Activated naive CD4-positive, alpha-beta T cell treated with anti-CD3 and anti-CD28 coated beads, Interleukin-2, amount 10 ng/mL, durations not matched to agents 7 days and 5 days (primary cell): Measurements from ENCODE around the gene SEMA3B.

Experiments
- CTCF ChIA-PET: fragments of 350-600 bp; sonication (Branson Sonifier 250); formaldehyde crosslinking; loops from one replicate; lab custom pipeline; 2021; ENCODE audit warnings: antibody characterized with exemption; lab: Charles Lee
- DNase-seq: peaks from one replicate; pipeline ENCODE4 v3.0.0-alpha.2; 2020
- H3K27ac Mint-ChIP-seq: one replicate; pipeline ENCODE4 v1.8.0; 2021; ENCODE audit warnings: mild to moderate bottlenecking, moderate library complexity, mixed read lengths
- H3K27me3 Mint-ChIP-seq: one replicate; pipeline ENCODE4 v1.8.0; 2021; ENCODE audit warnings: mild to moderate bottlenecking, mixed read lengths
- H3K36me3 Mint-ChIP-seq: one replicate; pipeline ENCODE4 v1.8.0; 2021; ENCODE audit warnings: mixed read lengths
- H3K4me1 Mint-ChIP-seq: one replicate; pipeline ENCODE4 v1.8.0; 2021; ENCODE audit warnings: mixed read lengths
- H3K4me3 Mint-ChIP-seq: one replicate; pipeline ENCODE4 v1.8.0; 2021; ENCODE audit warnings: mild to moderate bottlenecking, moderate library complexity, mixed read lengths
- H3K9me3 Mint-ChIP-seq: one replicate; pipeline ENCODE4 v1.8.0; 2021; ENCODE audit warnings: mixed read lengths

The SEMA3B gene

DNA sequence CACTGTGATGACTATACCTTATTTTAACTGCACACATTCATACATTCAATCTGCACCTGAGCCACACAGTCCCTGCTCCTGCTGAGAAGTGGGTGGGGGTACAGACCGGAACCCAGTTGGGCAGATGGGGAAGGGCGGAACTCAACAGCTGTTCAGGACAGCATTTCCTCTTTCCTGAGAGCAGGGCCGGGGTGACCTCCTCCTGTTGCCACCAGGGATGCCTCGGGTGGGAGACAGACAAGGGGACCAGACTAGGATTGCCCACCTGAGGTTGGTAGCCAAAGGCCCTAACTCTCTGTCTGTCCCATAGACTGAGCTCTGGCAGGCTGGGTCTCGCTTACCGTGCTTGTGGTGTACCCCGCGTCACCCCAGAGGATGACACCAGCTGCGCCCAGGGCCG is 49.7 kb downstream of the SEMA3B start:
- H3K36me3 Mint-ChIP-seq: peaks cover 6% of the 10 kb centered on the region
- H3K4me3 Mint-ChIP-seq: no peak overlapping the region
- H3K27me3 Mint-ChIP-seq: no peaks in the 10 kb centered on the region
- no peak overlapping the region for H3K27ac Mint-ChIP-seq
- CTCF ChIA-PET: interaction anchor here (0.8 to 1.7 kb wide), 3 partner anchors 10 to 43 kb away, joined by 3 to 5 read pairs (median 3); partner anchors contain the start of gene TUSC2
- peak; percentile 18 for DNase-seq
- peaks cover 45% of the 10 kb centered on the region for H3K4me1 Mint-ChIP-seq
- no peaks in the 10 kb centered on the region for H3K9me3 Mint-ChIP-seq

DNA sequence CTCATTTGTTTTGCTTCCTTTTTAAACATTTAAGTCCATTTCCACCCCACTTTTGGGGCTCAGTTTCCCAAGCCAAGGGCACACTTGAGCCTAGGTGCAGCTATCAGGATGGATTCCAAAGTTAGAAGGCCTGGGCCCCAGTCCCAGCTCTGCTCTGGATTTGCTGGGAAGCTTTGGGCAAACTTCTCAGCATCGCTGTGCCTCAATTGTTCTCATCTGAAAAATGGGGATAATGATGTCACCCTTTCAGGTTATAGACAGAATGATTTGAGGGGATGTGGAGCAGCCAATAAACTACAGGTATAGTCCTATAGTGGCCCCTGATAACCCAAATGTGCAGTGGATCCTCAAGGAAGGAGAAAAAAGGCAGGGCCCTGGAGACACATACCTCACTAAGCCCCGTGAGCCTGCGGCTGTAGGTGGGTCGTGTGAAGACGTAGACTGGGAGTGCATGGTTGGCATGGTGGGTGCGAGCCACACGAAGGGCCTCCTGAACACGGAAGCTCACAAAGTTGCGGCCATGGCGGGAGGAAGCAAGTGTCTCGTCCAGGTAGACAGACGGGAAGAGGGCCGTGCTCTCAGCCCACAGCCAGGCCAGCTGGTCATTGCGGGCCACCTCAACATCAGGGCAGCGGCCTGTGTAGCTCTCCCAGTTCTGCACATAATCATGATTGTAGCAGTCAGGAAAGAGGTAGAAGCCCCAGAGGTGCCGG is 50.4 kb downstream of the SEMA3B start:
- H3K4me1 Mint-ChIP-seq: peaks cover 45% of the 10 kb centered on the region
- peak; percentile 18 for DNase-seq
- H3K27ac Mint-ChIP-seq: no peak overlapping the region
- no peaks in the 10 kb centered on the region for H3K9me3 Mint-ChIP-seq
- peak overlapping the region; percentile 94 for H3K4me3 Mint-ChIP-seq
- CTCF ChIA-PET: interaction anchor here (0.8 to 1.7 kb wide), 4 partner anchors 9 to 73 kb away, joined by 3 to 5 read pairs (median 4); partner anchors contain the start of gene TUSC2
- peaks cover 6% of the 10 kb centered on the region for H3K36me3 Mint-ChIP-seq
- H3K27me3 Mint-ChIP-seq: no peaks in the 10 kb centered on the region

DNA sequence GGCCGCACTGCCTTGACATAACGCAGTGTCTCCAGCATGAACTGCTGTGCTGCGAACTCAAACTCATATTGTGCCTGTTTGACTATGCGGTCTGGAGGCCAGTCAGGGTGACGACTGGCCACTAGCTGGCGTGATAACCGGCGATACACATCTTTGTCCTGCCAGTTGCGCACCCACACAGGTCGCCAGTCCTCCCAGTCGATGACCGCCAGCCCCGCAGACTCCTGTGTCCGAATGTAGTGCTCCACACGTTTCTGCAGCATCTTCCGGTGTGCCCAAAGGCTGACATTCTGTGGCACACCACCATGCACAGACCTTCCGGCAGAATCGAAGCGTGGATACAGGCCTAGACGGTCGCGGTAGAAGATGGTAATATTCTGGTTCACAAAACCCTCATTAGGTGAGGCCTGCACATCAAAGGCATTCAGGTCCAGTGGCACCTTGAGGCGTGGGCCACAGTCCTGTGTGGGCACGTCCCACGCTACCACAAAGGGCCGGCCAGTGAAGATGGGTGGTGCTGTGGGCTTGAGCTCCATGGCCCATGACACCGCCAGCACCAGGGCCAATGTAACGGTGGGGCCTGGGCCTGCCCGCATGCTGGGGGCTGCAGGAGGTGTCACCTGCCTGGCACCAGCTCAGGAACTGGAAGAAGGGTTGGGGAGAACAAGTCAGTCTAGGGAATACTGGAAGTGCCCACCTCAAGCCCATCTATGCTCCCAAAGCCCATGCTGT is 51.1 kb downstream of the SEMA3B start:
- H3K4me3 Mint-ChIP-seq: peak overlapping the region; percentile 94
- peaks cover 6% of the 10 kb centered on the region for H3K36me3 Mint-ChIP-seq
- H3K27ac Mint-ChIP-seq: no peak overlapping the region
- H3K4me1 Mint-ChIP-seq: peaks cover 51% of the 10 kb centered on the region
- H3K27me3 Mint-ChIP-seq: no peaks in the 10 kb centered on the region
- CTCF ChIA-PET: interaction anchor here (1.0 to 1.7 kb wide), 3 partner anchors 8 to 92 kb away, joined by 3 to 5 read pairs (median 4); partner anchors contain the start of gene TUSC2
- no peaks in the 10 kb centered on the region for H3K9me3 Mint-ChIP-seq
- DNase-seq: peak; percentile 21

DNA sequence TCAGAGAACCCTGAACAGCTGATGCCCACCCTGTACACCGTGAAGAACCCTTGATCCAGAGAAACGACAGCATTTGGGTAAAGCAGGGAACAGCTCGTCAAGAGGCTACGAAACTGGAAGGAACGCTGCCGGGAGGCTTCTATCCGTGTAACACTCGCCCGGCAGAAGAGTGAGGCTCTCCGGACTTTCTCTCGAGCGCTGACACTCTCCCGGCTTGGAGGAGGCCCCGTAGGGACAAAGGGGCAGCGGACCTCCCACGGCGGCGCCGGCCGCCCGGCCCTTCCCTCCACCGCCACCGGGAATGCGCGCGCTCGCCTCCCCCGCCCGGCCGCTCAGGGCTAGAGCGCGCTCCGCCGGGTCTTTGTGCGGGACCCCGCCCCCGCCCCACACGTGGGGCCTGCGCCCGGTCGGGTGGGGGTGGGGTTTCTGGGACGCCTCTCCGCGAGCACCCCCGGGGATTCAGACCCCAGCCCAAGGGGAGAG is 51.9 kb downstream of the SEMA3B start:
- Mint-ChIP-seq H3K27ac (peak overlapping the region; percentile 86), H3K36me3 (peaks cover 8% of the 10 kb centered on the region), H3K9me3 (no peaks in the 10 kb centered on the region), H3K4me1 (peaks cover 47% of the 10 kb centered on the region), H3K4me3 (peak overlapping the region; percentile 94), H3K27me3 (no peaks in the 10 kb centered on the region)
- DNase-seq: peak; percentile 80
- CTCF ChIA-PET: interaction anchor here (0.7 to 2.2 kb wide), 5 partner anchors 9 to 93 kb away, joined by 3 to 8 read pairs (median 4); partner anchors contain the start of genes HYAL3 and NAA80

DNA sequence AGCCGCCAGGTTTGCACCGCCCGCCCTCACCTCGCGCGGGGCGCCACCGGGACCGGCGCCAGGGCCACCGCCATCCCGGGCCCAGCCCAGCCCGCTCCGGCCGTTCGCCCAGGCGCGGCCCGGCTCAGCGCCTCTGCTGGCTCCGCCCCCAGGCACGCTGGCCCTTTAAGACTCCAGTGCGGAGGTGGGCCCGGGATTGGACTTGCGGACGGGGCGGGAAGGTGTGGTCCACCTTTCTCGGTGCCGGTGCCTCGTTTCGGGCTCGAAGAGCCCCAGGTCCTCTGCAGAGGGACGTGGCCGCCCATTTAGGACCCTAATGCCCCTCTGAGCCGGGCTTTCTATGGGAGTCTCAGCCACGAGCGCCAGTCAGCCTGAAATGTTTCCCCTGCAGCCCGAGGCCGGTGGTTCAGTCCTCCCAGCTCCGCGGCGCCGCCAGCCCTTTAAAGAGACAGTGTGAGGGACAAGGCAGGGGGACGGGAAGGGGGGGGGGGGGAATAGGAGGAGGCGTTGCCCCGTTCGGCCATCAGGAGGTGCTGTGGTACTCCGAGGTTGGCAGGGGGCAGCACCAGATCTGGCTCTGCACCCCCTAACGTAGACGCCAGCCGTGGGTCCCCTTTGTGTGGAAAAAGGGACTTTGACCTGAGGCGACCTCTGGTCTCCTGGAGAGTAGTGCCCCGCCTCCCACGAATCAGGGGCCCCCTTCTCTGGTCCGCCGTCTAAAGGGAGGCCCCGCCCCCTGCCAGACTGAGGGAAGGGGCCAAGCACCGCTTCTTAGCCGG is 52.6 kb downstream of the SEMA3B start:
- Mint-ChIP-seq H3K4me1 (peaks cover 45% of the 10 kb centered on the region), H3K4me3 (peak overlapping the region; percentile 72), H3K27ac (peak overlapping the region; percentile 91), H3K27me3 (no peaks in the 10 kb centered on the region), H3K36me3 (peaks cover 5% of the 10 kb centered on the region), H3K9me3 (no peaks in the 10 kb centered on the region)
- CTCF ChIA-PET: interaction anchor here (0.7 to 3.5 kb wide), 4 partner anchors 7 to 30 kb away, joined by 3 to 15 read pairs (median 6); partner anchors contain the start of genes HYAL3 and NAA80
- DNase-seq: peak; percentile 90

DNA sequence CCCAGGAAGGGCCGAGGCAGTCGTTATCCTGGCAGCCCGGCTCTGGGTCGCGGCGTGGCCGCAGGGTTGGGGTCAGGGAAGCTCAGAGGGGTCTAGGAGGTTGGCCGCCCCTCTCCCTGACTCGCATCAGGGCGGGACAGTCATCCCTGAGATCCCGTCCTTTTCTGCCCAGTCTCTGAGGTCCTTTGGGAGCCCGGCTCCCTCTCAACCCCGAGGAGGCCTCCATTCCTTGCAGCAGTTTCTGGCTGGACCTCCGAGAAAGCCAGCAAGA is 53.1 kb downstream of the SEMA3B start:
- no peak for DNase-seq
- no peak overlapping the region for H3K27ac Mint-ChIP-seq
- no peaks in the 10 kb centered on the region for H3K27me3 Mint-ChIP-seq
- peaks cover 5% of the 10 kb centered on the region for H3K36me3 Mint-ChIP-seq
- CTCF ChIA-PET: interaction anchor here (1.3 to 3.5 kb wide), 4 partner anchors 8 to 31 kb away, joined by 3 to 15 read pairs (median 6); partner anchors contain the start of genes HYAL3 and NAA80
- peak overlapping the region; percentile 72 for H3K4me3 Mint-ChIP-seq
- H3K9me3 Mint-ChIP-seq: no peaks in the 10 kb centered on the region
- H3K4me1 Mint-ChIP-seq: peaks cover 44% of the 10 kb centered on the region

DNA sequence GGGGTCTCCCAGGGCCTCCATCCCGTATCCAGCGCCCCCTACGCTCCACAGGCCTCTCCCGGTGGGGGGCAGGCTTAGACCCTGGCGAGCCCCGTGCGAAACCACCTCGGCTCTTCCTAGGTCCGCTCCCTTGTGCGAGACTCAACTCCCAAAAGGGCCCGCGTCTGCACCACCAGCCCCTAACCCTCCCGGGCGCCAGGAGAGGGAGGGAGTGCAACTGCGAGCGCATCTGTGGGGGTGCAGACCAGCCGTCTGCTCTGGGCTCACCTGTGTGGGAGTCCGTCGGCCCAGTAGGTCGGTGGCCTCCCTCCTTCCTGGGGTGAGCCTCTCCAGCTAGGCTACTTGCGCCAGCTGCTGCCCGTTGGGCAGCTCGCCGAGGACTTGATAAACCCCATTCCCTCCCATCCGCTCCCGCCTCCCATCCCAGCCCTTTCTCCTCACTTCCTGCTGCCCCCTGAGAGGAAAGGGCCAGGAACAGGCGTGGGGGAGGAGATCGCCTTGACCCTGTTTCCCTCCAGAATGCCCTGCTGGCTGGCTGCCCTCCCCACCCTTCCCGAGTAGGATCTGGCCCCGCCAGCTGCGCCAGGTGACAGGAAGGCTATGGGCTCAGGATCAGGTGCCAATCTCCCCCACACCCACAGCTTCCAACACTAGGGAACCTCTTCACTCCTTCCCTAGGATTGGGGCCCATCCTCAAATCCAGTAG is 53.6 kb downstream of the SEMA3B start, which contains the start of gene HYAL2:
Gene HYAL2 (minus strand): TSS at position 360 of the 706 bp plus-strand sequence. CDS start 2,256 bp downstream, outside the sequence.
- Mint-ChIP-seq H3K27me3 (no peaks in the 10 kb centered on the region), H3K9me3 (no peaks in the 10 kb centered on the region), H3K4me1 (peaks cover 44% of the 10 kb centered on the region), H3K27ac (peak within 1 kb of the TSS; percentile 91), H3K4me3 (peak within 1 kb of the TSS; percentile 72), H3K36me3 (peaks cover 5% of the 10 kb centered on the region)
- no peak for DNase-seq
- CTCF ChIA-PET: interaction anchor here (1.3 to 3.5 kb wide), 5 partner anchors 8 to 31 kb away, joined by 3 to 40 read pairs (median 8); partner anchors contain the start of genes HYAL3 and NAA80

DNA sequence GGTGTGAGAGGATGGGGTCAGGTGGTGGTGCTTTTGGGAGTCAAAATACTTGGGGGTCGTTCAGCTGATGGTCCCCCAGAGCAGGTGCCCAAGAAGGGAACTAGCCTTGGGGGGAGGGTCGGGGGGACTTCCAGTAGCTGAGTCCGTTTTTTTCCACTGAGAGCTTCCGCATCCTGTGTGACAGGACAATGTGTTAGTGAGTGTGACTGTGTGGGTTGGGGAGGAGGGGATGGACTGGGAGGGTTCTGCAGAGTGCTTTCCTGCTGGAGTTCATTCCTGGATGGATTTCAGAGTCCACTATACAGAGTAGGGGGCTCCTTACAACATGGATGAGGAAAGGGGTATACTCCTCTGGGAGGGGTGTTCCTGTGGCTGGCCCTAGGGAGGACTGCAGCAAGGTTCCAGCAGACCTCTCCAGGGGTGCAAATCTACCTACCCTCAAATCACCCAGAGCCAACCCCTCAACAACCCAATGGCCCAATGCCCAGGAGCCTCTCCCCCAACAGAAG is 54.2 kb downstream of the SEMA3B start:
- CTCF ChIA-PET: interaction anchor here (1.0 to 3.5 kb wide), 6 partner anchors 9 to 51 kb away, joined by 3 to 40 read pairs (median 10); partner anchors contain the start of genes HYAL3 and NAA80
- no peak for DNase-seq
- H3K36me3 Mint-ChIP-seq: peaks cover 5% of the 10 kb centered on the region
- no peaks in the 10 kb centered on the region for H3K27me3 Mint-ChIP-seq
- peak overlapping the region; percentile 19 for H3K27ac Mint-ChIP-seq
- peaks cover 44% of the 10 kb centered on the region for H3K4me1 Mint-ChIP-seq
- no peaks in the 10 kb centered on the region for H3K9me3 Mint-ChIP-seq
- H3K4me3 Mint-ChIP-seq: peak overlapping the region; percentile 33

DNA sequence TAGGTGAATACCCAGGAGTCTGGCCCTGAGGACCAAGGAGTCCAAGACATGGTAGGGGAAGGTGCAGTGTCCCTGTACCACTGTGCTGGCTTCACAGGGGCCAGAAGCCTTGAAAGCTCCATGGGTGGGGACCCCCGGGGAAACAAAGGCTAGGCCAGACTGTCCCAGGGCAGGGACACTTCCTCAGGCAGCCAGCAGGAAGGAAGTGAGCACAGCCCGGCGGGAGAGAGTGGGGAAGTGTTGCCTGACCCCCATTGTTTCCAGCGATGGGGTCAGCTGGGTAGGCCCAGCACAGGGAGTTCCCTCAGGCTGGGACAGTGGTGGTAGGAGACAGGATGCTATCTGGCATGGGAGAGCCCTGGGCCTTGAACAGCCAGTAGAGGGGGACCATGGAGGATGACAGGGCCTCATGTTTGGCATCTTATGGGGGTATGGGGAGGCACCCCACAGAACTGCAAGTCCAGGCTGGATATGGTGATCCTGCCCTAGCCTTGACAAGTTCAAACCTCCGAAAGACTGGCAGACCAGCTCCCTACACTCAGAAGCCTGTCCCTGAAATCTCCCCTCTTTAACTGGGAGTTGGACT is 54.8 kb downstream of the SEMA3B start:
- no peak overlapping the region for H3K27ac Mint-ChIP-seq
- H3K9me3 Mint-ChIP-seq: no peaks in the 10 kb centered on the region
- H3K36me3 Mint-ChIP-seq: peaks cover 5% of the 10 kb centered on the region
- no peak for DNase-seq
- no peak overlapping the region for H3K4me3 Mint-ChIP-seq
- H3K27me3 Mint-ChIP-seq: no peaks in the 10 kb centered on the region
- peaks cover 44% of the 10 kb centered on the region for H3K4me1 Mint-ChIP-seq
- CTCF ChIA-PET: interaction anchor here (0.8 to 3.5 kb wide), 19 partner anchors 8 to 132 kb away, joined by 3 to 40 read pairs (median 5); partner anchors contain the start of genes CYB561D2, GNAT1, HYAL1 and HYAL3

DNA sequence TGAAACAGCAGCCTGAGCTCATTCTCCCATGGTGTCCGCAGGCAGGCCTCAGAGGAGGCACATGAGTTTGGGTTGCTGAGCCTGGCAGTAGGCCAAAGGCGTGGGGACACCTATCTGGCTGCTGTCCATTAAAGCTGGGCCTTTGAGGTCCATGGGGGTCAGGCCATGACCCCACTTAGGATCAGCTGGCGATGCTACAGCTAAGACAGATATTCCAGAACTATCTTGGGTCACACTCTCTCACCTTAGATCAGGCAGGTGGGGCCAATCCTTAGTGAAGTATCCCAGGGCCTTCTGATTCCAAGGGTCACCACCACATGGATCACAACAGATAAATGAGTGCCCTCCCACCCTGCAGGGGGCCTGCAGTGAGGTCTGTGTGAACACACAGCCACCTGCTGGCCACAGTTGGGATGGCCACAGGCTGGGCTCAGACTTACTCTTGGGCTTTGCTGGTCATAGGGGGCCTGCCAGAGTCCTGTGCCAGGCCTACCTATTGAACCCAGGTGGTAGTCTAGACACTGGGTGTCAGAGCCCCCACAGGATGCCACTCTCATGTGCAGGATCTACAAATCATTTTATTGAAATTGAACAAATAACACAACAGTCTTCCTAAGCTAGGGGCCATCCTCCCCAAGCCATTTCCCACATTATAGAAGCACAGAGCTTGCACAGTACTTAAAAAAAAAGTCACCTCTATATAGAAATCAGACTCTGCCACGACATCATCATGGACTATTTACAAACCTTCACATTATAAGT is 55.6 kb downstream of the SEMA3B start:
- Mint-ChIP-seq H3K36me3 (peaks cover 7% of the 10 kb centered on the region), H3K4me3 (peak overlapping the region; percentile 2), H3K9me3 (no peaks in the 10 kb centered on the region), H3K4me1 (peaks cover 38% of the 10 kb centered on the region), H3K27ac (no peak overlapping the region), H3K27me3 (no peaks in the 10 kb centered on the region)
- peak; percentile 78 for DNase-seq
- CTCF ChIA-PET: interaction anchor here (0.8 to 3.5 kb wide), 19 partner anchors 10 to 133 kb away, joined by 3 to 40 read pairs (median 5); partner anchors contain the start of genes CYB561D2, GNAT1, HYAL1 and HYAL3

DNA sequence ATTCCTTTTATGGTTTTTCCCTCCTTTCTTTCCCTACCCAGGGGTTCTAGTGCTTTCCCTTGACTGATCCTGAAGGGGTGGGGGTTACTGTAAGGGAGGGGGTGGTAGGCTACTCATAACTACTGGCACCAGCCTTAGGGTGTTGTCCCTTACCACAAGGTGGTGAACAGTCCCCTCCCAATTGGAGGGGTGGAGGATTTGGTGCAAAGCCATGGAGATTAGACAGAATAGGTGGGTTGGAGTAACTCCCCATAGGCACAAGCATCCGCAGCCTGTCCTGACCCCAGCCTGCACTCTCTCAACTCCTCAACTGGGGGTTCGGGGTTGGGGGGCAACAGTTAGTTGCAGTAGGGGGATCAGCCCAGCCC is 56.1 kb downstream of the SEMA3B start:
- Mint-ChIP-seq H3K36me3 (peaks cover 13% of the 10 kb centered on the region), H3K4me3 (no peak overlapping the region), H3K9me3 (no peaks in the 10 kb centered on the region), H3K27me3 (no peaks in the 10 kb centered on the region), H3K27ac (no peak overlapping the region), H3K4me1 (peaks cover 33% of the 10 kb centered on the region)
- CTCF ChIA-PET: interaction anchor here (1.0 to 3.5 kb wide), 11 partner anchors 10 to 134 kb away, joined by 3 to 40 read pairs (median 8); partner anchors contain the start of genes CYB561D2, GNAT1, HYAL3 and NAA80
- DNase-seq: no peak
